ENCODE data around the gene TSEN2. TPM values are rescaled to one million over a fixed set of nuclear protein-coding genes. Genes with fewer than 3 reads are reported as not detected.

Gene TSEN2
- total RNA-seq, 1 experiment from 2014 or later, result 22.0 TPM

DNA sequence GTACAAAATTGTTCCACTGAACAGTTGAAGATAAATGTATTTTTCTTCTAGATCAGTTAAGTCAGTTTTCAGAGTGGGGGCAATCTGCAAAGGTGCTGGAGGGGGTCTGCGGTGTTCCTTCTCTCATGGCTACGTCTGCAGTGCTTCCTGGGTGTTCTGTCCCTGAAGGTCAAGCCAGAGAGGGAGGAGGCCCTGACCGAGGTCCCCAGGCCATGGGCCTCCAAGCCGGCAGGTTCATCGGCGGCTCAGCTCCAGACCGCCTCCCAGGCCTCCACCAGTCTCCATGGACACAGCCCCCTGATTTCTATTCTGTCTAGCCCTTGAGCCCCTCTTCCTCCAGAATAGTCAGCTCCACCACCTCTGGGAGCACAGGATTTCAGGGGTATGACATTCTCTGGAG lies 28.5 kb upstream of the TSEN2 start:
- H2BK5ac ChIP-seq (ENCODE audit: insufficient read length, low read length), result no peak overlapping the region
- no peak for DNase-seq
- Mint-ChIP-seq H3K9me3 (no peaks in the 10 kb centered on the region; a peak in 1 of 5 replicates), H3K27me3 (ENCODE audit: low read depth) (no peaks in the 10 kb centered on the region), H3K4me3 (no peak overlapping the region), H3K4me1 (peaks cover 5% of the 10 kb centered on the region in 2 experiments), H3K36me3 (ENCODE audit: insufficient read depth in 1 of 3, low read depth in 3 of 3) (no peaks in the 10 kb centered on the region), H3K27ac (no peak overlapping the region)
- H4K91ac ChIP-seq (ENCODE audit: insufficient read length, low read depth, low read length), result no peak overlapping the region
- H3K14ac ChIP-seq (ENCODE audit: insufficient read depth, low read length), result no peak overlapping the region
- no peak overlapping the region for H3K27ac ChIP-seq (ENCODE audit: insufficient read length, low read depth, low read length)
- H3K27me3 ChIP-seq (ENCODE audit: insufficient read depth, low read length), result no peaks in the 10 kb centered on the region
- no peak overlapping the region for H3K56ac ChIP-seq (ENCODE audit: insufficient read length, low read depth, low read length)
- no peaks in the 10 kb centered on the region for H3K4me1 ChIP-seq (ENCODE audit: insufficient read depth, low read length)
- H3K23ac ChIP-seq (ENCODE audit: insufficient read length, low read depth, low read length), result no peak overlapping the region
- H3K4me2 ChIP-seq (ENCODE audit: insufficient read depth, insufficient read length, low read length), result no peak overlapping the region
- H3T11ph ChIP-seq (ENCODE audit: low read length), result no peak overlapping the region
- H2BK12ac ChIP-seq (ENCODE audit: insufficient read length, low read depth, low read length), result no peak overlapping the region
- H3K4ac ChIP-seq (ENCODE audit: low read depth, low read length), result no peak overlapping the region
- no peak overlapping the region for H3K18ac ChIP-seq (ENCODE audit: insufficient read length, low read depth, low read length)
- H2BK15ac ChIP-seq (ENCODE audit: low read depth, low read length), result no peak overlapping the region
- TF ChIP-seq, protein P1, sequence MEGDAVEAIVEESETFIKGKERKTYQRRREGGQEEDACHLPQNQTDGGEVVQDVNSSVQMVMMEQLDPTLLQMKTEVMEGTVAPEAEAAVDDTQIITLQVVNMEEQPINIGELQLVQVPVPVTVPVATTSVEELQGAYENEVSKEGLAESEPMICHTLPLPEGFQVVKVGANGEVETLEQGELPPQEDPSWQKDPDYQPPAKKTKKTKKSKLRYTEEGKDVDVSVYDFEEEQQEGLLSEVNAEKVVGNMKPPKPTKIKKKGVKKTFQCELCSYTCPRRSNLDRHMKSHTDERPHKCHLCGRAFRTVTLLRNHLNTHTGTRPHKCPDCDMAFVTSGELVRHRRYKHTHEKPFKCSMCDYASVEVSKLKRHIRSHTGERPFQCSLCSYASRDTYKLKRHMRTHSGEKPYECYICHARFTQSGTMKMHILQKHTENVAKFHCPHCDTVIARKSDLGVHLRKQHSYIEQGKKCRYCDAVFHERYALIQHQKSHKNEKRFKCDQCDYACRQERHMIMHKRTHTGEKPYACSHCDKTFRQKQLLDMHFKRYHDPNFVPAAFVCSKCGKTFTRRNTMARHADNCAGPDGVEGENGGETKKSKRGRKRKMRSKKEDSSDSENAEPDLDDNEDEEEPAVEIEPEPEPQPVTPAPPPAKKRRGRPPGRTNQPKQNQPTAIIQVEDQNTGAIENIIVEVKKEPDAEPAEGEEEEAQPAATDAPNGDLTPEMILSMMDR (conservative IDR thresholded peaks at IDR 0.05), result no peak
- no CpG with 5 or more reads among the region's 7 CpGs for WGBS (ENCODE audit: extremely low coverage, insufficient read length, low lambda C conversion rate)
- no peak overlapping the region for H2BK20ac ChIP-seq (ENCODE audit: low read depth, low read length, poor library complexity, severe bottlenecking)
- no peak overlapping the region for H3K9ac ChIP-seq (ENCODE audit: extremely low read depth, insufficient read length, low read length)
- H4K8ac ChIP-seq (replicated peaks; ENCODE audit: insufficient read length, low read depth, low read length), result no peak overlapping the region
- no peaks in the 10 kb centered on the region for H3K9me3 ChIP-seq (ENCODE audit: control insufficient read depth, low read depth, low read length)
- no peak overlapping the region for H2AFZ ChIP-seq (ENCODE audit: low read length)
- H2BK120ac ChIP-seq (ENCODE audit: low read depth, low read length, poor library complexity, severe bottlenecking), result no peak overlapping the region
- H3K23me2 ChIP-seq (ENCODE audit: insufficient read length, low read depth, low read length, poor library complexity, severe bottlenecking), result no peaks in the 10 kb centered on the region
- H3K79me1 ChIP-seq (ENCODE audit: insufficient read depth, low read depth, low read length, poor library complexity, severe bottlenecking), result no peaks in the 10 kb centered on the region
- no peaks in the 10 kb centered on the region for H4K20me1 ChIP-seq (ENCODE audit: control insufficient read depth, insufficient read depth, insufficient read length)
- no peaks in the 10 kb centered on the region for H3K79me2 ChIP-seq (ENCODE audit: insufficient read depth, low read length)
- no peak overlapping the region for H2AK5ac ChIP-seq (ENCODE audit: insufficient read length, low read length)
- H4K5ac ChIP-seq (ENCODE audit: insufficient read length, low read depth, low read length), result no peak overlapping the region

Measured in H9 (cell line).